HEK293 (cell line): ENCODE measurements around the gene ATP4A.

Experiments
- CTCF ChIA-PET: fragments of 350-600 bp; formaldehyde crosslinking; extraction: SDS; loops from one replicate; lab custom pipeline; 2021; ENCODE audit warnings: antibody characterized with exemption; lab: Yijun Ruan, JAX
- POLR2A ChIA-PET: fragments of 300-600 bp; formaldehyde crosslinking; extraction: SDS; loops from one replicate; lab custom pipeline; 2020; ENCODE audit warnings: antibody characterized with exemption, inconsistent platforms; lab: Yijun Ruan, JAX
- H3K27ac ChIP-seq: fragments of 200-500 bp; sonication (Bioruptor generic); 2 replicates; pipeline ENCODE4 v1.5.1; 2014; ENCODE audit warnings: low read depth, low read length, control low read depth, inconsistent platforms; ENCODE audit errors: extremely low read depth
- H3K36me3 ChIP-seq, 2 experiments: fragments of 200-500 bp in 1 of 2; sonication (Bioruptor generic) in 1 of 2; 1 replicate in 1 of 2; 2 replicates in 1 of 2; pipeline ENCODE4 v1.5.1; 2014 to 2017; ENCODE audit warnings: inconsistent platforms in 2 of 2, low read length in 2 of 2; ENCODE audit not compliant: control insufficient read depth in 2 of 2, insufficient read depth in 1 of 2
- H3K4me1 ChIP-seq: fragments of 200-500 bp; sonication (Bioruptor generic); 2 replicates; pipeline ENCODE4 v1.5.1; 2014; ENCODE audit warnings: mild to moderate bottlenecking, low read length, inconsistent platforms; ENCODE audit not compliant: control insufficient read depth, insufficient read depth
- H3K4me3 ChIP-seq: 2 replicates; pipeline ENCODE4 v1.5.1; 2011; ENCODE audit warnings: low read depth, mild to moderate bottlenecking, control low read depth, low read length, moderate library complexity
- H3K9me3 ChIP-seq: fragments of 200-500 bp; sonication (Bioruptor generic); 2 replicates; pipeline ENCODE4 v1.5.1; 2014; ENCODE audit warnings: low read depth, low read length, inconsistent platforms; ENCODE audit not compliant: control insufficient read depth, insufficient read depth
- FEZF1 ChIP-seq: fragments of 450-650 bp; formaldehyde crosslinking; IDR thresholded peaks from 2 replicates; pipeline ENCODE4 v1.5.1; 2016; ENCODE audit warnings: missing biosample characterization, missing genetic modification characterization
- HOXA7 ChIP-seq: sonication (generic); formaldehyde crosslinking; IDR thresholded peaks from 2 replicates; pipeline ENCODE4 v1.8.1; 2022; ENCODE audit warnings: missing genetic modification reagents, borderline replicate concordance
- KLF8 ChIP-seq: fragments of 450-650 bp; formaldehyde crosslinking; IDR thresholded peaks from 2 replicates; pipeline ENCODE4 v1.5.1; 2016; ENCODE audit warnings: missing biosample characterization, missing genetic modification characterization
- PRDM1 ChIP-seq: fragments of 450-650 bp; formaldehyde crosslinking; IDR thresholded peaks from 2 replicates; pipeline ENCODE4; 2016; ENCODE audit warnings: missing biosample characterization, missing genetic modification characterization
- ZNF148 ChIP-seq: fragments of 450-650 bp; formaldehyde crosslinking; IDR thresholded peaks from 2 replicates; pipeline ENCODE4 v1.5.0; 2017; ENCODE audit warnings: missing biosample characterization, missing genetic modification characterization, borderline replicate concordance
- ZNF157 ChIP-seq: fragments of 450-650 bp; formaldehyde crosslinking; IDR thresholded peaks from 2 replicates; pipeline ENCODE4 v1.5.1; 2016; ENCODE audit warnings: missing biosample characterization, missing genetic modification characterization
- ZNF16 ChIP-seq: fragments of 450-650 bp; formaldehyde crosslinking; IDR thresholded peaks from 2 replicates; pipeline ENCODE4 v1.5.1; 2016; ENCODE audit warnings: low read depth, missing biosample characterization, missing genetic modification characterization
- ZNF202 ChIP-seq: fragments of 450-650 bp; formaldehyde crosslinking; IDR thresholded peaks from 2 replicates; pipeline ENCODE4 v1.5.1; 2016; ENCODE audit warnings: missing biosample characterization, missing genetic modification characterization, borderline replicate concordance
- ZNF266 ChIP-seq: fragments of 450-650 bp; formaldehyde crosslinking; IDR thresholded peaks from 2 replicates; pipeline ENCODE4 v1.5.1; 2016; ENCODE audit warnings: missing biosample characterization, missing genetic modification characterization, low read depth
- ZNF274 ChIP-seq, 2 experiments: fragments of 200-500 bp in 1 of 2; fragments of 450-650 bp in 1 of 2; sonication (Bioruptor generic) in 1 of 2; formaldehyde crosslinking in 1 of 2; IDR thresholded peaks; 2 replicates each; pipeline versions ENCODE4 v1.5.1 to v1.6.1; 2014 to 2016; ENCODE audit warnings: borderline replicate concordance in 1 of 2, inconsistent platforms in 1 of 2, low read length in 1 of 2, missing biosample characterization in 1 of 2, missing genetic modification characterization in 1 of 2
- ZNF366 ChIP-seq: fragments of 450-650 bp; formaldehyde crosslinking; conservative IDR thresholded peaks from 2 replicates; pipeline ENCODE4 v1.5.1; 2016; ENCODE audit warnings: missing biosample characterization, missing genetic modification characterization
- ZNF48 ChIP-seq: fragments of 450-650 bp; formaldehyde crosslinking; IDR thresholded peaks from 2 replicates; pipeline ENCODE4 v1.5.1; 2016; ENCODE audit warnings: missing biosample characterization, missing genetic modification characterization
- ZNF558 ChIP-seq: fragments of 450-650 bp; formaldehyde crosslinking; IDR thresholded peaks from 2 replicates; pipeline ENCODE4 v1.5.1; 2016; ENCODE audit warnings: missing biosample characterization, missing genetic modification characterization
- ZNF585B ChIP-seq: fragments of 450-650 bp; formaldehyde crosslinking; IDR thresholded peaks from 2 replicates; pipeline ENCODE4 v1.5.1; 2016; ENCODE audit warnings: missing biosample characterization, missing genetic modification characterization
- ZNF596 ChIP-seq: fragments of 450-650 bp; IDR thresholded peaks from 2 replicates; pipeline ENCODE4 v1.5.0; 2018; ENCODE audit warnings: missing biosample characterization, mild to moderate bottlenecking, missing genetic modification characterization, moderate library complexity
- ZNF621 ChIP-seq: fragments of 450-650 bp; formaldehyde crosslinking; IDR thresholded peaks from 2 replicates; pipeline ENCODE4 v1.5.1; 2017; ENCODE audit warnings: missing biosample characterization, missing genetic modification characterization
- ZNF654 ChIP-seq: fragments of 450-650 bp; formaldehyde crosslinking; IDR thresholded peaks from 2 replicates; pipeline ENCODE4 v1.5.1; 2016; ENCODE audit warnings: low read depth, missing biosample characterization, missing genetic modification characterization
- ZNF768 ChIP-seq: fragments of 450-650 bp; formaldehyde crosslinking; IDR thresholded peaks from 2 replicates; pipeline ENCODE4 v1.5.1; 2018; ENCODE audit warnings: missing biosample characterization, mild to moderate bottlenecking, missing genetic modification characterization
- ZNF776 ChIP-seq: fragments of 450-650 bp; formaldehyde crosslinking; IDR thresholded peaks from 2 replicates; pipeline ENCODE4 v1.5.0; 2017; ENCODE audit warnings: missing biosample characterization, missing genetic modification characterization, borderline replicate concordance
- ZNF791 ChIP-seq: fragments of 450-650 bp; formaldehyde crosslinking; IDR thresholded peaks from 2 replicates; pipeline ENCODE4 v1.5.1; 2016; ENCODE audit warnings: missing biosample characterization, missing genetic modification characterization

Gene ATP4A

DNA sequence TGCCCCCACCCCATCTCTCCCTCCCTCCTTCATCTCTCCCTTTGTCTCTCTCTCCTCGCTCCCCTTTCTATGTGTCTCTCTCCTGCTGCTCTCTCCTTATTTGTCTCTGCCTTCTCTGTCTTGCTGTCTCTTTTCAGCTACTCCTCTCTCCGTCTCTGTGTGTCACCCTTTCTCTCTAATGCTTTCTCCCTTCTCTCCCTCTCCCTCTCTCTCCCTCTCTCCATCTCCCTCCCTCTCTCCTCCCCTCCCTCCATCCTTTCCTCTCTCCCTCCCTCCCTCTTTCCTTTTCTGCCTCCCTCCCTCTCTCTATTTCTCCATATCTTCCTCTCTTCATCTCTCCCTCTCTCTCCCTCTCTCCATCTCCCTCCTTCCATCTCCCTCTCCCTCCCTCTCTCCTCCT is 682 bp downstream of the ATP4A start (continued):
- TF ChIP-seq ZNF776 (tag by site-specific recombination) (0 out of 2 replicates have a peak, but pooled peaks have one; percentile 77), ZNF366 (peak; percentile 99), ZNF654 (tag by site-specific recombination) (no peak), ZNF585B (tag by site-specific recombination) (no peak), ZNF596 (peak; percentile 89)

- Histone ChIP-seq H3K4me1 (peaks cover 10% of the 10 kb centered on the region), H3K36me3 (no peaks in the 10 kb centered on the region), H3K4me3 (no peak overlapping the region), H3K27ac (no peak overlapping the region), H3K9me3 (no peaks in the 10 kb centered on the region; the same call in 1 of the 2 replicates)
- ChIA-PET CTCF (interaction anchor here (1.1 to 1.3 kb wide), 3 partner anchors 13 to 209 kb away, joined by 3 to 9 read pairs (median 4); no protein-coding TSS in a partner anchor), POLR2A (no interaction called here)
- TF ChIP-seq ZNF791 (no peak), ZNF157 (no peak), ZNF768 (tag by site-specific recombination) (no peak), ZNF48 (tag by site-specific recombination) (no peak), FEZF1 (no peak), ZNF16 (tag by site-specific recombination) (no peak), ZNF585B (tag by site-specific recombination) (no peak), ZNF621 (no peak), KLF8 (tag by site-specific recombination) (no peak), HOXA7 (CRISPR knock-in tag) (no peak)
Observed at GRCh38 chr19:35562336-35562735, 1.1 kb downstream of the ATP4A start.

GRCh38 chr19:35561436-35561835 is 2.0 kb downstream of the ATP4A start:
- POLR2A ChIA-PET, result interaction anchor here (0.8 kb wide), 1 partner anchor 83 kb away, joined by 3 read pairs; no protein-coding TSS in a partner anchor
- Histone ChIP-seq H3K9me3 (no peaks in the 10 kb centered on the region; the same call in 1 of the 2 replicates), H3K27ac (no peak overlapping the region), H3K4me1 (peaks cover 10% of the 10 kb centered on the region), H3K4me3 (no peak overlapping the region), H3K36me3 (no peaks in the 10 kb centered on the region)
- TF ChIP-seq ZNF558 (tag by site-specific recombination) (no peak), ZNF274 (IDR thresholded peaks at IDR 0.05; ENCODE audit: low read length) (no peak), ZNF274 (tag by site-specific recombination; IDR thresholded peaks at IDR 0.05; ENCODE audit: borderline replicate concordance) (0 out of 2 replicates have a peak, but pooled peaks have one; percentile 25), PRDM1 (tag by site-specific recombination) (no peak), ZNF148 (tag by site-specific recombination) (no peak), ZNF266 (tag by site-specific recombination) (peak; percentile 9; the same call in 1 of the 2 replicates), ZNF202 (tag by site-specific recombination) (no peak), ZNF596 (no peak)
- CTCF ChIA-PET, result interaction anchor here (0.7 to 1.8 kb wide), 3 partner anchors 13 to 133 kb away, joined by 3 to 7 read pairs (median 4); no protein-coding TSS in a partner anchor
